ENCODE data around the gene DCHS1.

Gene DCHS1

GRCh38 chr11:6611092-6611962 lies 44.3 kb downstream of the DCHS1 start:
- no peak for DNase-seq (ENCODE audit: low read depth in 3 of 3)

GRCh38 chr11:6610591-6610990 lies 45.0 kb downstream of the DCHS1 start:
- DNase-seq (ENCODE audit: low read depth in 3 of 3), result no peak

GRCh38 chr11:6609502-6610015 lies 46.0 kb downstream of the DCHS1 start:
- DNase-seq (ENCODE audit: low read depth in 3 of 3), result no peak

- no peak for DNase-seq (ENCODE audit: low read depth in 3 of 3)
These were observed 46.7 kb downstream of the DCHS1 start for GRCh38 chr11:6608726-6609501.

GRCh38 chr11:6608011-6608410 lies 47.6 kb downstream of the DCHS1 start:
- no peak for DNase-seq (ENCODE audit: low read depth in 3 of 3)

- DNase-seq (ENCODE audit: low read depth in 3 of 3), result no peak
These were observed 48.3 kb downstream of the DCHS1 start for GRCh38 chr11:6607190-6607795.

- no peak for DNase-seq (ENCODE audit: low read depth in 3 of 3)
These were observed 49.0 kb downstream of the DCHS1 start for GRCh38 chr11:6606471-6607189.

- DNase-seq (ENCODE audit: low read depth in 3 of 3), result no peak
These were observed 50.8 kb downstream of the DCHS1 start for GRCh38 chr11:6604790-6605189.

GRCh38 chr11:6604081-6604626 lies 51.5 kb downstream of the DCHS1 start:
- DNase-seq (ENCODE audit: low read depth in 3 of 3), result no peak

- DNase-seq (ENCODE audit: low read depth in 3 of 3), result peak; percentile 77 to 83 (median 78)
These were observed 52.1 kb downstream of the DCHS1 start, which contains the start of the genes ILK and RRP8 for GRCh38 chr11:6603287-6604080. Gene ILK (plus strand): TSS chr11:6603774. CDS start chr11:6604272, 498 bp downstream. Gene RRP8 (minus strand): TSS chr11:6603616. CDS start chr11:6603502, 114 bp downstream.

- no peak for DNase-seq (ENCODE audit: low read depth in 3 of 3)
These were observed 53.3 kb downstream of the DCHS1 start for GRCh38 chr11:6602096-6602940.

- DNase-seq (ENCODE audit: low read depth in 3 of 3), result no peak
These were observed 54.6 kb downstream of the DCHS1 start for GRCh38 chr11:6601041-6601461.

GRCh38 chr11:6599881-6600390 lies 55.7 kb downstream of the DCHS1 start:
- no peak for DNase-seq (ENCODE audit: low read depth in 3 of 3)

- DNase-seq (ENCODE audit: low read depth in 3 of 3), result no peak
These were observed 56.2 kb downstream of the DCHS1 start for GRCh38 chr11:6599449-6599848.

GRCh38 chr11:6598555-6598954 lies 57.1 kb downstream of the DCHS1 start:
- DNase-seq (ENCODE audit: low read depth in 3 of 3), result no peak

- DNase-seq (ENCODE audit: low read depth in 3 of 3), result no peak
These were observed 59.3 kb downstream of the DCHS1 start for GRCh38 chr11:6596239-6596877.

- DNase-seq (ENCODE audit: low read depth in 3 of 3), result no peak
These were observed 61.4 kb downstream of the DCHS1 start for GRCh38 chr11:6594142-6594768.

GRCh38 chr11:6588018-6588417 lies 67.6 kb downstream of the DCHS1 start:
- DNase-seq (ENCODE audit: low read depth in 3 of 3), result no peak

Data from stimulated activated CD4-positive, alpha-beta T cell treated with anti-CD3 and anti-CD28 coated beads, TNF-alpha, amount 100 ng/mL, for 48 hours (primary cell).